ENCODE data around the gene TNN. TPM values are rescaled to one million over a fixed set of nuclear protein-coding genes. Genes with fewer than 3 reads are reported as not detected.

The TNN gene
- total RNA-seq, 3 donors from 2014 or later (not counting 1 experiment from before 2014, with no cell fraction given), result not detected

GRCh38 chr1:175193527-175193910 lies 125.9 kb downstream of the TNN start:
- Histone ChIP-seq H3K27me3 (ENCODE audit: control insufficient read depth, insufficient read depth, low read length) (no peaks in the 10 kb centered on the region), H3K4me1 (ENCODE audit: control insufficient read depth, insufficient read depth, low read length) (peaks cover 33% of the 10 kb centered on the region), H3K4me3 (ENCODE audit: low read length) (no peak overlapping the region), H3K27ac (ENCODE audit: low read length) (peak overlapping the region; percentile 47), H3K9me3 (ENCODE audit: control insufficient read depth, insufficient read depth, low read length) (no peaks in the 10 kb centered on the region), H3K36me3 (ENCODE audit: control insufficient read depth, insufficient read depth, low read length) (no peaks in the 10 kb centered on the region)
- Mint-ChIP-seq H3K36me3 (no peaks in the 10 kb centered on the region), H3K9me3 (no peaks in the 10 kb centered on the region), H3K27me3 (ENCODE audit: low read depth in 2 of 2) (no peaks in the 10 kb centered on the region), H3K4me1 (peaks cover 32 to 40% of the 10 kb centered on the region in 2 donors), H3K4me3 (peak overlapping the region; percentile 96), H3K27ac (peak overlapping the region; percentile 25 to 27)
- 96% methylated on average over 4 of the region's 4 CpGs for WGBS (ENCODE audit: insufficient coverage)
- ATAC-seq (no peak), DNase-seq (no peak)
- intact Hi-C loops (cut with micrococcal nuclease), result no loop called here
- no peak for TF ChIP-seq CTCF (IDR thresholded peaks at IDR 0.05)

- intact Hi-C loops (cut with micrococcal nuclease), result no loop called here
These were observed 127.6 kb downstream of the TNN start for GRCh38 chr1:175195281-175195680.

GRCh38 chr1:175195798-175196197 lies 128.2 kb downstream of the TNN start:
- H3K9me3 Mint-ChIP-seq, result no peaks in the 10 kb centered on the region
- H3K27me3 Mint-ChIP-seq (ENCODE audit: low read depth in 2 of 2), result no peaks in the 10 kb centered on the region
- peaks cover 9 to 18% of the 10 kb centered on the region in 2 donors for H3K4me1 Mint-ChIP-seq
- intact Hi-C loops (cut with micrococcal nuclease), result no loop called here
- H3K4me1 ChIP-seq (ENCODE audit: control insufficient read depth, insufficient read depth, low read length), result peaks cover 22% of the 10 kb centered on the region
- H3K4me3 ChIP-seq (ENCODE audit: low read length), result no peak overlapping the region
- DNase-seq (no peak), ATAC-seq (no peak)
- H3K4me3 Mint-ChIP-seq, result no peak overlapping the region
- no peak overlapping the region for H3K27ac ChIP-seq (ENCODE audit: low read length)
- no peaks in the 10 kb centered on the region for H3K36me3 ChIP-seq (ENCODE audit: control insufficient read depth, insufficient read depth, low read length)
- TF ChIP-seq CTCF (IDR thresholded peaks at IDR 0.05), result no peak
- WGBS (ENCODE audit: insufficient coverage), result 71% methylated on average over 3 of the region's 3 CpGs
- no peaks in the 10 kb centered on the region for H3K27me3 ChIP-seq (ENCODE audit: control insufficient read depth, insufficient read depth, low read length)
- H3K36me3 Mint-ChIP-seq, result no peaks in the 10 kb centered on the region
- no peak overlapping the region for H3K27ac Mint-ChIP-seq
- H3K9me3 ChIP-seq (ENCODE audit: control insufficient read depth, insufficient read depth, low read length), result no peaks in the 10 kb centered on the region

More at GRCh38 chr1:175195281-175195680, 127.6 kb downstream of the TNN start:
- H3K27me3 Mint-ChIP-seq (ENCODE audit: low read depth in 2 of 2), result no peaks in the 10 kb centered on the region
- H3K36me3 Mint-ChIP-seq, result no peaks in the 10 kb centered on the region
- Histone ChIP-seq H3K36me3 (ENCODE audit: control insufficient read depth, insufficient read depth, low read length) (no peaks in the 10 kb centered on the region), H3K27ac (ENCODE audit: low read length) (no peak overlapping the region), H3K9me3 (ENCODE audit: control insufficient read depth, insufficient read depth, low read length) (no peaks in the 10 kb centered on the region), H3K4me1 (ENCODE audit: control insufficient read depth, insufficient read depth, low read length) (peaks cover 23% of the 10 kb centered on the region), H3K27me3 (ENCODE audit: control insufficient read depth, insufficient read depth, low read length) (no peaks in the 10 kb centered on the region), H3K4me3 (ENCODE audit: low read length) (no peak overlapping the region)
- DNase-seq, result no peak
- no peak for ATAC-seq
- H3K27ac Mint-ChIP-seq, result peak overlapping the region in 1 of 2 donors; percentile 25
- peaks cover 14 to 23% of the 10 kb centered on the region in 2 donors for H3K4me1 Mint-ChIP-seq
- 37% methylated on average over 1 of the region's 1 CpG for WGBS (ENCODE audit: insufficient coverage)
- no peak for TF ChIP-seq CTCF (IDR thresholded peaks at IDR 0.05)
- H3K9me3 Mint-ChIP-seq, result no peaks in the 10 kb centered on the region
- no peak overlapping the region for H3K4me3 Mint-ChIP-seq

- Mint-ChIP-seq H3K4me1 (peaks cover 0 to 10% of the 10 kb centered on the region in 2 donors), H3K27me3 (ENCODE audit: low read depth in 2 of 2) (no peaks in the 10 kb centered on the region), H3K4me3 (no peak overlapping the region), H3K36me3 (no peaks in the 10 kb centered on the region), H3K9me3 (no peaks in the 10 kb centered on the region), H3K27ac (no peak overlapping the region)
- intact Hi-C loops (cut with micrococcal nuclease), result no loop called here
- Histone ChIP-seq H3K4me1 (ENCODE audit: control insufficient read depth, insufficient read depth, low read length) (peaks cover 11% of the 10 kb centered on the region), H3K4me3 (ENCODE audit: low read length) (no peak overlapping the region), H3K9me3 (ENCODE audit: control insufficient read depth, insufficient read depth, low read length) (no peaks in the 10 kb centered on the region), H3K27me3 (ENCODE audit: control insufficient read depth, insufficient read depth, low read length) (no peaks in the 10 kb centered on the region), H3K27ac (ENCODE audit: low read length) (peak overlapping the region; percentile 35), H3K36me3 (ENCODE audit: control insufficient read depth, insufficient read depth, low read length) (no peaks in the 10 kb centered on the region)
- no peak for ATAC-seq
- DNase-seq, result no peak
- TF ChIP-seq CTCF (IDR thresholded peaks at IDR 0.05), result no peak
- WGBS (ENCODE audit: insufficient coverage), result 68% methylated on average over 2 of the region's 2 CpGs
These were observed 129.9 kb downstream of the TNN start for GRCh38 chr1:175197531-175197930.

All from natural killer cell (primary cell).